Gastrocnemius medialis (tissue), 4 donors: ENCODE data around the gene SRP54.
"Not testable (repeated sequence)": the region's sequence is repeated elsewhere in the genome, so short reads cannot be mapped to it uniquely, and the experiment has no call there.

Source experiments
- CTCF ChIP-seq, 5 experiments: fragments of 450-650 bp in 3 of 5; fragments of 200-600 bp in 2 of 5; sonication (generic) in 2 of 5; IDR thresholded peaks in 4 of 5; conservative IDR thresholded peaks in 1 of 5; 1 replicate in 4 of 5; 2 replicates in 1 of 5; pipeline ENCODE4 v1.5.1; 2016 to 2019; ENCODE audit warnings: antibody characterized with exemption in 5 of 5, mild to moderate bottlenecking in 3 of 5, moderate library complexity in 3 of 5
- POLR2A ChIP-seq, 2 donors: fragments of 450-650 bp; IDR thresholded peaks; one replicate each; pipeline ENCODE4 v1.6.1; 2017; ENCODE audit warnings: antibody characterized with exemption in 2 of 2, mild to moderate bottlenecking in 2 of 2, moderate library complexity in 2 of 2

- TF ChIP-seq POLR2A (IDR thresholded peaks at IDR 0.05); CTCF (IDR thresholded peaks at IDR 0.05 in 4 of 5, conservative IDR thresholded peaks at IDR 0.05 in 1 of 5): not testable (repeated sequence)
Measured at GRCh38 chr14:35065731-35066130, 82.9 kb downstream of the SRP54 start.
